Heart left ventricle (tissue), 13 donors: Measurements from ENCODE around the gene PLP2.

Experiments
- CTCF ChIP-seq, 12 donors: fragments of 200-600 bp; sonication (generic) in 4 of 12; IDR thresholded peaks; one replicate each; pipeline versions ENCODE4 v1.5.0 to v1.8.0; 2018 to 2022; ENCODE audit warnings: antibody characterized with exemption in 12 of 12, mild to moderate bottlenecking in 5 of 12
- POLR2A ChIP-seq, 2 donors: fragments of 450-650 bp; IDR thresholded peaks; one replicate each; pipeline ENCODE4 v1.6.1; 2017; ENCODE audit warnings: antibody characterized with exemption in 2 of 2, mild to moderate bottlenecking in 2 of 2, moderate library complexity in 2 of 2
- donor health status: ischemic (EF 13 %, LVEDD 7.1; RV severe dilation, severe dysfunction).
- donor health status: DM: no; HTN: yes; CAD: no.
- donor health status: DM: no; HTN: no; CAD: no.
- donor health status: ischemic (EF 25% LVEDD 6.9; RV normal size, moderate dysfunction).
- donor health status: ischemic (EF 25% LVEDD 5.7; RV mildly dilated, moderate dysfunction).
- donor health status: ischemic (EF 35%, LVEDD 5.7; RV mildly dilated, moderate dysfunction).
- donor health status: nonischemic (EF 11% LVEDD 7.7; RV severe dilation, severe dysfunction).
- donor health status: DM: yes; HTN: yes; CAD: no.
- donor health status: PGD.
- donor health status: ischemic (EF 29% LVEDD 5.4; RV normal size, mild dysfunction).
- donor health status: nonischemic (EF 23%, LVEDD 6.1; RV moderate dilation, normal function).

- no peak for TF ChIP-seq CTCF (IDR thresholded peaks at IDR 0.05)
- TF ChIP-seq POLR2A (IDR thresholded peaks at IDR 0.05): no peak
Measured at GRCh38 chrX:49178537-49178936, 6.8 kb downstream of the PLP2 start.
